IMR-90 (cell line): Measurements from ENCODE around the gene SNX14. TPM values are rescaled to one million over a fixed set of nuclear protein-coding genes. Genes with fewer than 3 reads are reported as not detected.

Experiments
- ATAC-seq: fragments of 200-7000 bp; cut with Tn5 transposase; 2 replicates; pipeline ENCODE4 v1.9.1; 2020; ENCODE audit warnings: low read depth, mild to moderate bottlenecking, moderate library complexity
- BruUV-seq: library from RNA; stranded (reverse); fragments of 400-500 nt; replicated peaks from 2 replicates; lab custom pipeline; 2021; lab: Mats Ljungman, UMichigan
- CTCF ChIA-PET: fragments of 300-600 bp; formaldehyde crosslinking; extraction: SDS; loops from one replicate; lab custom pipeline; 2021; ENCODE audit warnings: antibody characterized with exemption; lab: Yijun Ruan, JAX
- POLR2A ChIA-PET: fragments of 300-600 bp; sonication (Branson Sonifier 250); formaldehyde crosslinking; loops from one replicate; lab custom pipeline; 2022; ENCODE audit warnings: antibody characterized with exemption; ENCODE audit not compliant: unreplicated experiment; lab: Charles Lee
- DNase-seq: peaks from one replicate; pipeline ENCODE4 v3.0.0; 2013
- H2AFZ ChIP-seq: replicated peaks from 2 replicates; pipeline ENCODE3; 2013; ENCODE audit warnings: low read length, mild to moderate bottlenecking; ENCODE audit not compliant: poor library complexity
- H2AK5ac ChIP-seq: 2 replicates; pipeline ENCODE4 v1.6.1; 2013; ENCODE audit warnings: low read depth, low read length, inconsistent platforms
- H2AK9ac ChIP-seq: replicated peaks from 2 replicates; pipeline ENCODE3; 2013; ENCODE audit warnings: mild to moderate bottlenecking, low read depth, low read length, moderate library complexity; ENCODE audit not compliant: poor library complexity
- H2BK120ac ChIP-seq: 2 replicates; pipeline ENCODE4 v1.6.1; 2013; ENCODE audit warnings: low read depth, low read length, inconsistent platforms
- H2BK15ac ChIP-seq: 3 replicates; pipeline ENCODE4 v1.6.1; 2013; ENCODE audit warnings: low read depth, low read length, inconsistent platforms
- H2BK20ac ChIP-seq: 2 replicates; pipeline ENCODE4 v1.6.1; 2013; ENCODE audit warnings: low read depth, mild to moderate bottlenecking, inconsistent platforms, low read length, moderate library complexity
- H2BK5ac ChIP-seq: 2 replicates; pipeline ENCODE4 v1.6.1; 2013; ENCODE audit warnings: mild to moderate bottlenecking, low read depth, low read length, inconsistent platforms; ENCODE audit not compliant: poor library complexity, severe bottlenecking
- H3K14ac ChIP-seq: replicated peaks from 2 replicates; pipeline ENCODE4 v1.6.1; 2013; ENCODE audit warnings: low read depth, low read length, inconsistent platforms
- H3K18ac ChIP-seq: 2 replicates; pipeline ENCODE4 v1.6.1; 2013; ENCODE audit warnings: low read depth, low read length, control low read depth
- H3K23ac ChIP-seq: 2 replicates; pipeline ENCODE4 v1.6.1; 2013; ENCODE audit warnings: low read depth, low read length, inconsistent platforms
- H3K27ac ChIP-seq: 2 replicates; pipeline ENCODE4 v1.5.1; 2013; ENCODE audit warnings: mild to moderate bottlenecking, control low read depth, low read length; ENCODE audit not compliant: insufficient read depth
- H3K27me3 ChIP-seq: 2 replicates; pipeline ENCODE4 v1.6.1; 2013; ENCODE audit warnings: low read length; ENCODE audit not compliant: control insufficient read depth, insufficient read depth
- H3K36me3 ChIP-seq: 2 replicates; pipeline ENCODE4 v1.6.1; 2013; ENCODE audit warnings: low read length, mixed read lengths; ENCODE audit not compliant: control insufficient read depth, insufficient read depth
- H3K4ac ChIP-seq: 2 replicates; pipeline ENCODE4 v1.6.1; 2013; ENCODE audit warnings: low read depth, low read length, inconsistent platforms
- H3K4me1 ChIP-seq: 2 replicates; pipeline ENCODE4 v1.6.1; 2013; ENCODE audit warnings: low read length, mixed read lengths; ENCODE audit not compliant: control insufficient read depth, insufficient read depth
- H3K4me2 ChIP-seq: 2 replicates; pipeline ENCODE4 v1.6.1; 2013; ENCODE audit warnings: low read depth, mild to moderate bottlenecking, control low read depth, low read length, moderate library complexity
- H3K4me3 ChIP-seq: 2 replicates; pipeline ENCODE4 v1.5.1; 2013; ENCODE audit warnings: low read depth, mild to moderate bottlenecking, control low read depth, low read length, moderate library complexity; ENCODE audit not compliant: insufficient read depth
- H3K56ac ChIP-seq: 2 replicates; pipeline ENCODE4 v1.6.1; 2013; ENCODE audit warnings: low read length, inconsistent platforms; ENCODE audit not compliant: insufficient read depth; ENCODE audit errors: extremely low read depth
- H3K79me1 ChIP-seq, 2 experiments: 2 replicates each; pipeline ENCODE4 v1.6.1; 2013; ENCODE audit warnings: low read length in 2 of 2, inconsistent platforms in 1 of 2, low read depth in 1 of 2
- H3K9ac ChIP-seq: 2 replicates; pipeline ENCODE4 v1.6.1; 2013; ENCODE audit warnings: low read depth, low read length, control low read depth
- H3K9me1 ChIP-seq: 2 replicates; pipeline ENCODE4 v1.6.1; 2013; ENCODE audit warnings: low read length, inconsistent platforms; ENCODE audit not compliant: insufficient read depth
- H3K9me3 ChIP-seq: 2 replicates; pipeline ENCODE4 v1.6.1; 2013; ENCODE audit warnings: low read length; ENCODE audit not compliant: control insufficient read depth, insufficient read depth
- H4K20me1 ChIP-seq: 2 replicates; pipeline ENCODE4 v1.6.1; 2013; ENCODE audit warnings: low read length, inconsistent platforms; ENCODE audit not compliant: insufficient read depth
- H4K5ac ChIP-seq: 2 replicates; pipeline ENCODE4 v1.6.1; 2013; ENCODE audit warnings: mild to moderate bottlenecking, low read depth, low read length, control low read depth
- H4K8ac ChIP-seq, 2 experiments: 2 replicates each; pipeline ENCODE4 v1.6.1; 2013; ENCODE audit warnings: low read depth in 2 of 2, low read length in 2 of 2, control low read depth in 1 of 2, inconsistent platforms in 1 of 2
- H4K91ac ChIP-seq: 2 replicates; pipeline ENCODE4 v1.6.1; 2013; ENCODE audit warnings: low read depth, low read length, inconsistent platforms; ENCODE audit not compliant: insufficient read depth
- BHLHE40 ChIP-seq: fragments of 150-350 bp; IDR thresholded peaks from 2 replicates; pipeline ENCODE4 v1.6.1; 2016; ENCODE audit warnings: mild to moderate bottlenecking, low read depth, low read length
- CEBPB ChIP-seq: IDR thresholded peaks from 2 replicates; pipeline ENCODE4 v1.6.1; 2012; ENCODE audit warnings: low read depth, low read length, improper control_type of control experiment
- CHD1 ChIP-seq: IDR thresholded peaks from 2 replicates; pipeline ENCODE4 v1.6.1; 2012; ENCODE audit warnings: low read depth, low read length, improper control_type of control experiment
- FOS ChIP-seq: fragments of 150-350 bp; IDR thresholded peaks from 2 replicates; pipeline ENCODE4 v1.6.1; 2016; ENCODE audit warnings: low read depth, low read length
- MAFK ChIP-seq: IDR thresholded peaks from 2 replicates; pipeline ENCODE4 v1.6.1; 2012; ENCODE audit warnings: low read depth, low read length, improper control_type of control experiment
- MAZ ChIP-seq: IDR thresholded peaks from 2 replicates; pipeline ENCODE4 v1.6.1; 2012; ENCODE audit warnings: low read depth, mild to moderate bottlenecking, low read length, improper control_type of control experiment, moderate library complexity, borderline replicate concordance
- MXI1 ChIP-seq: IDR thresholded peaks from 2 replicates; pipeline ENCODE4 v1.6.1; 2012; ENCODE audit warnings: low read depth, mild to moderate bottlenecking, low read length, moderate library complexity, borderline replicate concordance
- NFE2L2 ChIP-seq: fragments of 150-350 bp; IDR thresholded peaks from 2 replicates; pipeline ENCODE4 v1.6.1; 2016; ENCODE audit warnings: low read depth, mild to moderate bottlenecking, low read length
- POLR2A ChIP-seq: IDR thresholded peaks from 2 replicates; pipeline ENCODE4 v1.6.1; 2012; ENCODE audit warnings: mild to moderate bottlenecking, low read depth, low read length
- RAD21 ChIP-seq: IDR thresholded peaks from 2 replicates; pipeline ENCODE4 v1.6.1; 2012; ENCODE audit warnings: low read length, improper control_type of control experiment
- RCOR1 ChIP-seq: IDR thresholded peaks from 2 replicates; pipeline ENCODE4 v1.6.1; 2012; ENCODE audit warnings: mild to moderate bottlenecking, low read length, improper control_type of control experiment; ENCODE audit not compliant: insufficient replicate concordance
- RFX5 ChIP-seq: IDR thresholded peaks from 2 replicates; pipeline ENCODE4 v1.8.0; 2012; ENCODE audit warnings: low read depth, mild to moderate bottlenecking, low read length, moderate library complexity
- SMC3 ChIP-seq: fragments of 150-350 bp; IDR thresholded peaks from 2 replicates; pipeline ENCODE4 v1.6.1; 2016; ENCODE audit warnings: low read depth, mild to moderate bottlenecking, antibody characterized with exemption, low read length, moderate library complexity
- WGBS, 2 experiments: methylation state at CpG; one replicate each; pipeline versions ENCODE4 v1.1.5 to v1.1.7; 2013; ENCODE audit warnings: missing lambda C conversion rate in 2 of 2; ENCODE audit not compliant: insufficient read length in 1 of 2; ENCODE audit errors: extremely low coverage in 2 of 2; 5-methylcytosine and 5-hydroxymethylcytosine counted together
- dilution Hi-C: fragments of 300-500 bp; cut with HindIII; formaldehyde crosslinking; loops from one replicate; pipeline ENCODE4 v1.14.3; 2018; ENCODE audit warnings: low sequenced_read_pairs; ENCODE audit not compliant: unreplicated experiment
- in situ Hi-C: fragments of 300-500 bp; cut with MboI; formaldehyde crosslinking; loops from 3 replicates; pipeline ENCODE4 v1.14.3; 2019; ENCODE audit warnings: low sequenced_read_pairs, inconsistent platforms, mixed read lengths
- intact Hi-C: fragments of 100-400 bp; cut with micrococcal nuclease; formaldehyde crosslinking; loops from 2 replicates; pipeline ENCODE4 v1.10.0; 2022
- polyA plus RNA-seq, 3 experiments: library from polyadenylated mRNA; depleted of rRNA; stranded (reverse); fragments of >200 nt; gene quantifications; 2 replicates each; pipeline ENCODE4 v1.2.3, GENCODE V29; 2012; ENCODE audit warnings: low replicate concordance in 1 of 3
- total RNA-seq: library from RNA; depleted of rRNA; stranded (reverse); fragments of >200 nt; gene quantifications from 2 replicates; pipeline ENCODE4 v1.2.3, GENCODE V29; 2012
- TF ChIP-seq, protein P1 (sequence below): fragments of 150-350 bp; IDR thresholded peaks from 2 replicates; pipeline ENCODE4 v1.6.1; 2016; ENCODE audit warnings: low read depth, mild to moderate bottlenecking, low read length, moderate library complexity, borderline replicate concordance
- TF ChIP-seq, protein P2 (sequence below): conservative IDR thresholded peaks from 2 replicates; pipeline ENCODE4 v1.5.1; 2012; ENCODE audit warnings: mild to moderate bottlenecking, low read depth, low read length, improper control_type of control experiment

The SNX14 gene
- total and polyA plus RNA-seq, 2 of the 4 experiments (the other 2 are of a cell fraction): 39.9 to 61.8 TPM

DNA sequence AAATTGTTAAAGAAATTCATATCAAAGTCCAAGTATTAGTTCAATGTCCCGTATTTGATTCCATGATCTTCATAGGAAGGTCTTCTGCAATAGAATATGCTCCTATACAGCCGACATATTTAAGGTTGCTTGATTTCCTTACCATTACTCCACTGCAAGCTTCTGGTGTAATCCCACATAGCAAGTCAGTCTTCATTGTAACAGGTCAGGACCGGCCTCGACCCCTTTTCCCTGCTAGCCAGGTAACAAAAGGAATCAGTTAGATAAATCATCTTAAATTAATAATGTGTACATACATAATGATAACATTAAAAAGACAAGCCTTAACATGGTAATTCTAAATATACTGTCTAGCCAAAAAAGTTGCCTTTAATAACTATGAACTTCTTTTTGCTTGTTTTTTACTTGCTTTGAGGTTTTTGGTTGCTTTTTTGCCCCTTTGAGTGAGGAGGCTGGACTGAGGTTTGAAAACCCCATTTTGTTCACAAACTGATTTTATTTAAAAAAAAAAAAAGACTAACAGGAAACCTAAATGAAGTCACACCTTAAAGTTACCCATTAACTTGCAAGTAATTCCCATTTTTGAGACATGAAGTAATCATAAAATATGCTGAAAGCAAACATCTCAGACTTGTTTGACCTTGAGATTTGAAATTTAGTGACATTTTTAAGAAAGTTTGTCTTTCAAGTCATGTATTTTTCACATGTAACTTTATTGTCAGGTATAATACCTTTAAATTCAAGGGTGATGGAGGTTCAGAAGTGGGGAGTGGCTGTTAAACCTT, 19.2 kb upstream of the SNX14 start:
- no peak overlapping the region for H3K18ac ChIP-seq
- H4K20me1 ChIP-seq: peaks cover 20% of the 10 kb centered on the region
- H2BK15ac ChIP-seq: no peak overlapping the region
- no peak overlapping the region for H3K4me2 ChIP-seq
- TF ChIP-seq MAZ: no peak
- TF ChIP-seq, protein P1, sequence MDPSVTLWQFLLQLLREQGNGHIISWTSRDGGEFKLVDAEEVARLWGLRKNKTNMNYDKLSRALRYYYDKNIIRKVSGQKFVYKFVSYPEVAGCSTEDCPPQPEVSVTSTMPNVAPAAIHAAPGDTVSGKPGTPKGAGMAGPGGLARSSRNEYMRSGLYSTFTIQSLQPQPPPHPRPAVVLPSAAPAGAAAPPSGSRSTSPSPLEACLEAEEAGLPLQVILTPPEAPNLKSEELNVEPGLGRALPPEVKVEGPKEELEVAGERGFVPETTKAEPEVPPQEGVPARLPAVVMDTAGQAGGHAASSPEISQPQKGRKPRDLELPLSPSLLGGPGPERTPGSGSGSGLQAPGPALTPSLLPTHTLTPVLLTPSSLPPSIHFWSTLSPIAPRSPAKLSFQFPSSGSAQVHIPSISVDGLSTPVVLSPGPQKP: no peak
- TF ChIP-seq NFE2L2: no peak
- TF ChIP-seq FOS: no peak
- no peak for TF ChIP-seq MAFK
- no peak for TF ChIP-seq POLR2A
- no peak for TF ChIP-seq RFX5
- no peak for TF ChIP-seq SMC3
- TF ChIP-seq RAD21: no peak
- TF ChIP-seq CHD1: no peak
- TF ChIP-seq MXI1: no peak
- TF ChIP-seq BHLHE40: no peak
- no peak for TF ChIP-seq RCOR1
- TF ChIP-seq, protein P2, sequence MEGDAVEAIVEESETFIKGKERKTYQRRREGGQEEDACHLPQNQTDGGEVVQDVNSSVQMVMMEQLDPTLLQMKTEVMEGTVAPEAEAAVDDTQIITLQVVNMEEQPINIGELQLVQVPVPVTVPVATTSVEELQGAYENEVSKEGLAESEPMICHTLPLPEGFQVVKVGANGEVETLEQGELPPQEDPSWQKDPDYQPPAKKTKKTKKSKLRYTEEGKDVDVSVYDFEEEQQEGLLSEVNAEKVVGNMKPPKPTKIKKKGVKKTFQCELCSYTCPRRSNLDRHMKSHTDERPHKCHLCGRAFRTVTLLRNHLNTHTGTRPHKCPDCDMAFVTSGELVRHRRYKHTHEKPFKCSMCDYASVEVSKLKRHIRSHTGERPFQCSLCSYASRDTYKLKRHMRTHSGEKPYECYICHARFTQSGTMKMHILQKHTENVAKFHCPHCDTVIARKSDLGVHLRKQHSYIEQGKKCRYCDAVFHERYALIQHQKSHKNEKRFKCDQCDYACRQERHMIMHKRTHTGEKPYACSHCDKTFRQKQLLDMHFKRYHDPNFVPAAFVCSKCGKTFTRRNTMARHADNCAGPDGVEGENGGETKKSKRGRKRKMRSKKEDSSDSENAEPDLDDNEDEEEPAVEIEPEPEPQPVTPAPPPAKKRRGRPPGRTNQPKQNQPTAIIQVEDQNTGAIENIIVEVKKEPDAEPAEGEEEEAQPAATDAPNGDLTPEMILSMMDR: no peak
- no peak for TF ChIP-seq CEBPB
- WGBS, 2 experiments: no CpG with 5 or more reads among the region's 4 CpGs
- H3K14ac ChIP-seq: no peak overlapping the region
- H3K4me3 ChIP-seq: no peak overlapping the region
- H3K9me3 ChIP-seq: no peaks in the 10 kb centered on the region
- no TSS peak for BruUV-seq
- no peak overlapping the region for H3K9ac ChIP-seq
- ChIA-PET CTCF (no interaction called here), POLR2A (interaction anchor here (0.6 kb wide), 1 partner anchor 31 kb away, joined by 5 read pairs; no protein-coding TSS in a partner anchor)
- H4K8ac ChIP-seq: no peak overlapping the region
- no peak overlapping the region for H2AK5ac ChIP-seq
- intact Hi-C loops (no loop called here), dilution Hi-C loops (no loop called here), in situ Hi-C loops (no loop called here)
- no peak overlapping the region for H3K23ac ChIP-seq
- no peak overlapping the region for H4K5ac ChIP-seq
- no peak overlapping the region for H3K56ac ChIP-seq
- no peak overlapping the region for H4K91ac ChIP-seq
- H2AK9ac ChIP-seq: no peak overlapping the region
- H2BK20ac ChIP-seq: no peak overlapping the region
- no peaks in the 10 kb centered on the region for H3K9me1 ChIP-seq
- H2BK120ac ChIP-seq: no peak overlapping the region
- no peak overlapping the region for H2AFZ ChIP-seq
- H3K79me1 ChIP-seq: peaks cover 30 to 46% of the 10 kb centered on the region in 2 experiments
- H3K4me1 ChIP-seq: no peaks in the 10 kb centered on the region
- DNase-seq: no peak
- H3K27ac ChIP-seq: no peak overlapping the region
- H3K4ac ChIP-seq: no peak overlapping the region
- H3K27me3 ChIP-seq: no peaks in the 10 kb centered on the region
- H3K36me3 ChIP-seq: peaks cover 40% of the 10 kb centered on the region
- H2BK5ac ChIP-seq: no peak overlapping the region
- no peak for ATAC-seq
